HG02973 (cell line): ENCODE results near the gene VPS36.
"Not testable (repeated sequence)": the region's sequence is repeated elsewhere in the genome, so short reads cannot be mapped to it uniquely, and the experiment has no call there.

Experiments used
- ATAC-seq: cut with Tn5 transposase; IDR thresholded peaks from one replicate; pipeline ENCODE4 v1.9.1; 2021; ENCODE audit warnings: moderate library complexity; ENCODE audit not compliant: unreplicated experiment

Gene VPS36

GRCh38 chr13:52383366-52383765 lies 67.1 kb downstream of the VPS36 start:
- no peak for ATAC-seq

DNA sequence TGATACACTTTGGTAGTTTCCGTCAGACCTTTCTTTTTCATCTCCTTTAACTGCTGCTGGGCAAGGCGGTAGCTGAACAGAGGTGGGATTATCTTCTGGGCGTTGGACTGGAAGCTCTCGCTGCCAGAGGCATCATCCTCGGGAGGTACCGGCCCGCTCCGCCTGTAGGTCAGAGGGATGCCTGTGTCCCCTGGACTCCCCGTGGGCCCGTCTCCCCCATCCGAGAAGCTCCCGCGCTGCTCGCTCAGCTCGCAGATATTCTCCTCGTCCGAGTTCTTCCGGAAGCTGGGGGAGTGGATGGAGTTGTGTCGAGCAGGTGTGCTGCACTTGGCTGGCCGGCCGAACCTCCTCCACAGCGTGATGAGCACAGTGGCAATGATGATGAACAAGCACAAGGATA lies 72.1 kb downstream of the VPS36 start:
- no peak for ATAC-seq

DNA sequence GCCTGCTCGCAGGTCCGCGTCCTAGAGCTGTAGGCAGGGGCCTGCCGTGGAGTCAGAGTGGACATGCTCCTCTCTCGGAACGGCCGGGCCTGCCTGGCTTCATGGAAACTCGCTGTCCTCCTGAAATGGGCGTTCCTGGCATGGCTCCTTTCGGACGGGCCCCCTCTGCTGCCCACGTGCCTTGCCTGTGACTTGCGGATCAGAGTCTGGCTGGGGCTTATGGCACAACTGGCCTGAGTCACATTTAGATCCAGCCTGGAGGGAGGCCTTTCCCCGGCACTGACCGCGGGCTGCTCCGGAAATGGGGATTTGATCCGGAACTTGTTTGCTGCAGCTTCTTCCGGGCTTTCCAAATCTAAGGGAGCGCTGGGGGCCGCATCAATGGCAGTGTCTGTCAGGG lies 72.5 kb downstream of the VPS36 start:
- no peak for ATAC-seq

GRCh38 chr13:52374873-52375411 lies 75.5 kb downstream of the VPS36 start:
- no peak for ATAC-seq

DNA sequence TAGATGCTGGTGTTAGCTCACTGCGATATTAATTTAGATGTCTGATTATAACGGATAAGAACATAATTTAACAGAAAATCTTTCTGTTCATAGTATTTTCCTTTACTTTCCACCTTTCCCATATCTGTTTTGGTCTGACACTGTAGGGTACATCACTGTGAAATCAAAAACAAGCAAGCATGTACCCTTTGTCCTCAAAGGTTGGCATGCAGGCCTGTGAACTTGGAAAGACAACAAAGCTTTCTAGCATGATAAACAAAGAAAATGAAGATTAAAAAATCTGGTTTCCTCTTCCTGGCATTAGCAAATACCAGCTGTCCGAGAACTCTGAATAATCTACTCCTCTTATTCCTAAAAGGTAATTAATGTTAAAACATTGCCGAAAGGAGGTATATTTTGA lies 76.0 kb downstream of the VPS36 start:
- no peak for ATAC-seq

GRCh38 chr13:52373277-52373676 lies 77.2 kb downstream of the VPS36 start:
- ATAC-seq: not testable (repeated sequence)

- no peak for ATAC-seq
These were observed 78.6 kb downstream of the VPS36 start for GRCh38 chr13:52371736-52372247.

DNA sequence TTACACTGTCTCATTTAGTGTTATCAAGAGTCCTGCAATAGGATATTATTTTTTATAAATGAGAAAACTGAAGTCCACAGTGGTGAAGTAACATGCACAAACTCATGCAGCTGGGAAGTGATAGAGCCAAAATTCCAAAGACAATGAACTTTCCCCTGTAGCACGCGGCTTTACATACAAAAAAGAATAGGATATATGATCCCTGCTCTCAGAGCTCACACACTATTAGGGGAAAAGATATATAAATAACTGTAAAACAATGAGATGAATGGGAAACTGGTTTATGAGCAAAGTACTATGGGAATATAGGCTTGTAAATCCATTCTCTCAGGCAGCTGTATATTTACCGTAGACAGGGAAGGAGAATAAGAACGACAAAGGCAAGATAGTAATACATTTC lies 84.1 kb downstream of the VPS36 start:
- ATAC-seq: no peak
